Measurements from ENCODE around the gene CCR1. TPM values are rescaled to one million over a fixed set of nuclear protein-coding genes. Genes with fewer than 3 reads are reported as not detected.
A peak's percentile ranks its signal among the peaks of the same experiment; 100 is the strongest.

Gene CCR1
- total RNA-seq, 5 donors from 2014 or later (not counting 1 experiment from before 2014, with no cell fraction given) = 0.12 to 0.98 (median 0.43) TPM

DNA sequence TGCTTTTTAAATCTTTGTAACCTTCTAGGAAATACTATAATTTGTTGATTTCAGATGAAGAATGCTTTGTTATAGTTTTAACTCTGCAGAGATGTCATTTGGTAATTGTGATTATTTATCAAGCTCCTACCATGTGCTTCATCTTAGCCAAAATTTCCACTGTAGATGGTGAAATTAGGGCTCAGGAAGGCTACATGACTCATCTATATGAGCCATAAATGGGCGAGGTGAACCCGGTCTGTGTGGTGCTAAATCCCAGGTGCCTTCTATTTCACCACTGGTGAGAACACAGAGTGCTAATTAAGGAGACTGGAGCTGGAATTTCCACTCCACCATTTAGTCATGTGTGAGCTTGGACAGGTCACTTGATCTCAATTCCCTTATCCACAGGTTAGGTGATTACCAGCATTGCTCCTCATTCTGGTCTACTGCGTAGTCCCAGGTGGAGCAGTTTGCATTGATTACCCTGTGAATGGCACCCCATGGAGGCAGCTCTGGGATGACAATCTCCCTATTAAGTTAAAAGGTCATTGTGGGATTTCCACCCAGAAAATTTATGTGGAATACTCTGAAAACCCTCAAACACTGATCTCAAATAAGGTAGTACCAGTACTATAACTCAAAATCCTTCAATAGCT is 31.3 kb upstream of the CCR1 start:
- peaks cover 0 to 4% of the 10 kb centered on the region in 2 donors for H3K27me3 Mint-ChIP-seq
- H3K36me3 Mint-ChIP-seq = no peaks in the 10 kb centered on the region

DNA sequence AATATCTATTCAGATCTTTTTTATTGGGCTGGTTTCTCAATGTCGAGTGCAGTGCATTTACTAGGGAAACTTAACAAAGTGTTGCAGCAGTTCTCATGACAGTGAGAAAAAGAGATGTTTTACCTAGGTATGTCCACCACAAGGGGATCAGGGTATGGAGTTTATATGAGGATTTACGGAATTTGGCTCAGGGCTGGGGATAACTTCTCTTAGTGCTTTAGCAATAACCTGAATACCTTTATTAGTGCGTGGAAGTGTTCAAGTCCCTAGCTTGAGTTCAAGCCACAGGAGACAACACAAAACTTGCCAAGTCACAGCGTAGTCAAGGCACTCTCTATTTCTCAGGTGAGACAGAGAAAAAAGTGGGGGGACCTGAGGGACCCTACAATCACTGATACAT is 30.3 kb upstream of the CCR1 start:
- H3K27ac ChIP-seq (ENCODE audit: low read length) = no peak overlapping the region
- 87% methylated on average over 3 of the region's 4 CpGs for whole genome bisulfite sequencing (ENCODE audit: insufficient coverage)
- DNase-seq = no peak
- H3K27ac Mint-ChIP-seq = no peak overlapping the region
- H3K4me3 Mint-ChIP-seq = no peak overlapping the region
- H3K36me3 ChIP-seq (ENCODE audit: control insufficient read depth in 2 of 2, extremely low read depth in 1 of 2, insufficient read depth in 1 of 2, low read length in 1 of 2) = no peaks in the 10 kb centered on the region
- ChIA-PET POLR2A (no interaction called here), CTCF (no interaction called here)
- no peaks in the 10 kb centered on the region for H3K9me3 Mint-ChIP-seq
- no peaks in the 10 kb centered on the region for H3K36me3 Mint-ChIP-seq
- ATAC-seq (replicated peaks in 1 of 4) = no peak
- H3K4me3 ChIP-seq (ENCODE audit: control insufficient read depth in 1 of 2, extremely low read depth in 1 of 2, low read length in 1 of 2) = no peak overlapping the region
- H3K4me1 Mint-ChIP-seq = peaks cover 4 to 18% (median 5%) of the 10 kb centered on the region in 3 donors
- no peaks in the 10 kb centered on the region for H3K27me3 ChIP-seq (replicated peaks in 1 of 2; ENCODE audit: control insufficient read depth in 2 of 2, extremely low read depth in 1 of 2, insufficient read depth in 2 of 2, low read length in 1 of 2)
- peaks cover 0 to 4% of the 10 kb centered on the region in 2 donors for H3K27me3 Mint-ChIP-seq
- no peaks in the 10 kb centered on the region for H3K9me3 ChIP-seq
- H3K4me1 ChIP-seq (ENCODE audit: control insufficient read depth in 1 of 2, extremely low read depth in 1 of 2, insufficient read depth in 2 of 2, low read length in 2 of 2) = peaks cover 0 to 9% of the 10 kb centered on the region in 2 experiments

More for the DNA sequence above, 31.3 kb upstream of the CCR1 start:
- no peak for ATAC-seq (replicated peaks in 1 of 4)
- H3K4me1 Mint-ChIP-seq = peaks cover 4 to 18% (median 5%) of the 10 kb centered on the region in 3 donors
- no peak overlapping the region for H3K27ac ChIP-seq (ENCODE audit: low read length)
- peaks cover 0 to 9% of the 10 kb centered on the region in 2 experiments for H3K4me1 ChIP-seq (ENCODE audit: control insufficient read depth in 1 of 2, extremely low read depth in 1 of 2, insufficient read depth in 2 of 2, low read length in 2 of 2)
- ChIA-PET POLR2A (no interaction called here), CTCF (interaction anchor here in 1 of 2 donors (0.6 to 1.0 kb wide), 2 partner anchors 300 to 452 kb away, joined by 3 to 5 read pairs; no protein-coding TSS in a partner anchor)
- no peak overlapping the region for H3K27ac Mint-ChIP-seq
- H3K27me3 ChIP-seq (replicated peaks in 1 of 2; ENCODE audit: control insufficient read depth in 2 of 2, extremely low read depth in 1 of 2, insufficient read depth in 2 of 2, low read length in 1 of 2) = no peaks in the 10 kb centered on the region
- WGBS (ENCODE audit: insufficient coverage) = no CpG with 5 or more reads among the region's 3 CpGs
- no peaks in the 10 kb centered on the region for H3K9me3 ChIP-seq
- no peak overlapping the region for H3K4me3 Mint-ChIP-seq
- no peak for DNase-seq
- H3K9me3 Mint-ChIP-seq = no peaks in the 10 kb centered on the region
- no peak overlapping the region for H3K4me3 ChIP-seq (ENCODE audit: control insufficient read depth in 1 of 2, extremely low read depth in 1 of 2, low read length in 1 of 2)
- no peaks in the 10 kb centered on the region for H3K36me3 ChIP-seq (ENCODE audit: control insufficient read depth in 2 of 2, extremely low read depth in 1 of 2, insufficient read depth in 1 of 2, low read length in 1 of 2)

DNA sequence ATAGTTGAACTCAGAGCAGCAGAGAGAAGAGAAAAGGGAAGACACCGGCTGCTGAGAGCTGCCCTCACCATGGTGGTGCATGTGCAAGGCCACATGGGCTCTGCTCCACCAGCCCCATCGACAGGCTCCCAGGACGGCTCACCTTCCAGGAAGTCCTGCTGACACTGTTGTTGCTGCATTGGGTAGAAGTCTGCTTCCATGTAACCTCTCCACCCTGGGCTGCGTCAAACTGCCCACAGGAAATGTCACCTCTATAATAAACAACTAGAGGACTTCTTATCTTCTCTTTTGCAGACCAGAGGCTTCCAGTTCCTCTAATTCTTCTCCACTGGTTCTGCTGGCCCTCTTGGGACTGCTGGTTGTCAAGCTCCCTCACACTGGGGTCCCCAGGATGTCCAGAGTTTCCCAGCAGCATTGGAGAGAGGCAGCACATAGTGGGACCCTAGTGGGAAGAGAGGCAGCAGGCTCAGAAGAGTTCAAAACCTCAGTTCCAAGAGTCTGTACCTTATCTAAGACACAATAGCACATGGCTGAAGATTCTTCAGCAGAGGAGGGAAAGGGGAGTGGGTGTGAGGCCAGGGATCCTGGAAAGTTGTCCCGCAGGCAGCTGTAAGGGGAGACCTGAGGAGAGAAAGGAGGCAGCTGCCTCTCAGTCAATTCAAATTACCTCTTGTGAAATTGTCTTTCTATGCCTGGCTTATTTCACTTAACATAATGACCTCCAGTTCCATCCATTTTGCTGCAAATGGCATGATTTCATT is 28.4 kb upstream of the CCR1 start:
- peaks cover 0 to 9% of the 10 kb centered on the region in 2 experiments for H3K4me1 ChIP-seq (ENCODE audit: control insufficient read depth in 1 of 2, extremely low read depth in 1 of 2, insufficient read depth in 2 of 2, low read length in 2 of 2)
- no peaks in the 10 kb centered on the region for H3K36me3 ChIP-seq (ENCODE audit: control insufficient read depth in 2 of 2, extremely low read depth in 1 of 2, insufficient read depth in 1 of 2, low read length in 1 of 2)
- Mint-ChIP-seq H3K9me3 (no peaks in the 10 kb centered on the region), H3K27ac (no peak overlapping the region), H3K36me3 (no peaks in the 10 kb centered on the region), H3K4me1 (peaks cover 0 to 11% (median 0%) of the 10 kb centered on the region in 3 donors), H3K4me3 (no peak overlapping the region), H3K27me3 (peaks cover 2 to 4% of the 10 kb centered on the region in 2 donors)
- no peaks in the 10 kb centered on the region for H3K27me3 ChIP-seq (replicated peaks in 1 of 2; ENCODE audit: control insufficient read depth in 2 of 2, extremely low read depth in 1 of 2, insufficient read depth in 2 of 2, low read length in 1 of 2)
- ATAC-seq (replicated peaks in 1 of 4) (no peak), DNase-seq (peak in 15 of 35 experiments; percentile 2 to 43 (median 12))
- no peak overlapping the region for H3K27ac ChIP-seq (ENCODE audit: low read length)
- ChIA-PET CTCF (no interaction called here), POLR2A (no interaction called here)
- no peaks in the 10 kb centered on the region for H3K9me3 ChIP-seq
- 38% methylated on average over 1 of the region's 5 CpGs for WGBS (ENCODE audit: insufficient coverage)
- H3K4me3 ChIP-seq (ENCODE audit: control insufficient read depth in 1 of 2, extremely low read depth in 1 of 2, low read length in 1 of 2) = no peak overlapping the region

DNA sequence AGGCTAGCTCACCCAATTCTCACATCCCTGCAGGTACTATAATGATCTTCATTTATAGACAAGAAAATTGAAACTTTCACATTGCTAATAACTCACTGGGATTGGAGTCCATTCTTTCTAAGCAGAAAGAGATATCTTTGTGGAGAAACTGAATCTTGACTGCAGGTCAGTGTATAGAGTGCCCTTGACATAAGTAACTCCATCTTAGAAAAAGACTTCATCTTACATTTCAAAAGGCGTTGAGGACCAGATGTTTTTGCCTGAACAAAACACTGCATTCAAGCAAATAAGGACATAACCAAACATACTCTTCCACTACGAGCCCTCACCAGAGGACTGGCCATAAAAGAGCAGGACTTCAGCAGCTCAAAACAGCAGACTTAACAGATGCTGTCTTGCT is 27.3 kb upstream of the CCR1 start:
- peaks cover 0 to 2% of the 10 kb centered on the region in 2 donors for H3K27me3 Mint-ChIP-seq

DNA sequence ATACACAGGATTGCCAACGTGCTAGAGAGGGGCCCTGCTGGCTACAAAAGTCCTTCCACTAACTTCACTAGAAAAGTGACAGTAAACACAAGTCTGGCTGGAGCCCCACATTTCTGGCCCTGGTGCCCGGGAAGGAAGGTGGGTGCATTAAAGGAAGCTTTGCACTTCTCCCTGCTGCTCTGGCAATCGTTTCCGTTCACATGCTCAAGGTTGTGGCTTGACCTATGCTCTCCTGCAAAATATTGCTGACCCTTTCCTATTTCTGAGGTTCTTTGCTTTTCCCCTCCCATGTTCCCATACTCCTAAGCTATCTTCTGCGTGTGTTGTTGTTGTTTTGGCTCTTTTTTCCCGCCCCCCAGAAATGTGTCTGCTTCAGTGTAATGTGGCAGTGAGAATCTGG is 25.1 kb upstream of the CCR1 start:
- H3K4me1 Mint-ChIP-seq = peaks cover 4 to 21% (median 6%) of the 10 kb centered on the region in 3 donors
- H3K27me3 Mint-ChIP-seq = peaks cover 0 to 6% of the 10 kb centered on the region in 2 donors
- CTCF ChIA-PET = interaction anchor here in 1 of 2 donors (0.6 kb wide), 1 partner anchor 63 kb away, joined by 3 read pairs; no protein-coding TSS in a partner anchor
- Histone ChIP-seq H3K27ac (ENCODE audit: low read length) (no peak overlapping the region), H3K27me3 (replicated peaks in 1 of 2; ENCODE audit: control insufficient read depth in 2 of 2, extremely low read depth in 1 of 2, insufficient read depth in 2 of 2, low read length in 1 of 2) (peaks cover 0 to 5% of the 10 kb centered on the region in 2 experiments), H3K36me3 (ENCODE audit: control insufficient read depth in 2 of 2, extremely low read depth in 1 of 2, insufficient read depth in 1 of 2, low read length in 1 of 2) (no peaks in the 10 kb centered on the region), H3K4me1 (ENCODE audit: control insufficient read depth in 1 of 2, extremely low read depth in 1 of 2, insufficient read depth in 2 of 2, low read length in 2 of 2) (peaks cover 0 to 9% of the 10 kb centered on the region in 2 experiments), H3K4me3 (ENCODE audit: control insufficient read depth in 1 of 2, extremely low read depth in 1 of 2, low read length in 1 of 2) (no peak overlapping the region), H3K9me3 (no peaks in the 10 kb centered on the region)
- ATAC-seq (replicated peaks in 1 of 4) (no peak), DNase-seq (no peak)
- POLR2A ChIA-PET = no interaction called here
- no CpG with 5 or more reads among the region's 6 CpGs for WGBS (ENCODE audit: insufficient coverage)
- no peak overlapping the region for H3K27ac Mint-ChIP-seq
- no peak overlapping the region for H3K4me3 Mint-ChIP-seq
- no peaks in the 10 kb centered on the region for H3K36me3 Mint-ChIP-seq
- no peaks in the 10 kb centered on the region for H3K9me3 Mint-ChIP-seq

More for the DNA sequence above, 27.3 kb upstream of the CCR1 start:
- Mint-ChIP-seq H3K4me3 (no peak overlapping the region), H3K27ac (no peak overlapping the region), H3K9me3 (no peaks in the 10 kb centered on the region), H3K4me1 (peaks cover 0 to 11% (median 0%) of the 10 kb centered on the region in 3 donors), H3K36me3 (no peaks in the 10 kb centered on the region)
- H3K36me3 ChIP-seq (ENCODE audit: control insufficient read depth in 2 of 2, extremely low read depth in 1 of 2, insufficient read depth in 1 of 2, low read length in 1 of 2) = no peaks in the 10 kb centered on the region
- no peaks in the 10 kb centered on the region for H3K9me3 ChIP-seq
- DNase-seq (no peak), ATAC-seq (replicated peaks in 1 of 4) (no peak)
- 100% methylated on average over 2 of the region's 2 CpGs for WGBS (ENCODE audit: insufficient coverage)
- ChIA-PET CTCF (interaction anchor here in 1 of 2 donors (0.6 kb wide), 1 partner anchor 1408 kb away, joined by 3 read pairs; no protein-coding TSS in a partner anchor), POLR2A (interaction anchor here in 1 of 2 donors (0.7 kb wide), 1 partner anchor 21 kb away, joined by 4 read pairs; no protein-coding TSS in a partner anchor)
- H3K4me1 ChIP-seq (ENCODE audit: control insufficient read depth in 1 of 2, extremely low read depth in 1 of 2, insufficient read depth in 2 of 2, low read length in 2 of 2) = peaks cover 0 to 9% of the 10 kb centered on the region in 2 experiments
- H3K27me3 ChIP-seq (replicated peaks in 1 of 2; ENCODE audit: control insufficient read depth in 2 of 2, extremely low read depth in 1 of 2, insufficient read depth in 2 of 2, low read length in 1 of 2) = peaks cover 0 to 3% of the 10 kb centered on the region in 2 experiments
- H3K4me3 ChIP-seq (ENCODE audit: control insufficient read depth in 1 of 2, extremely low read depth in 1 of 2, low read length in 1 of 2) = no peak overlapping the region
- H3K27ac ChIP-seq (ENCODE audit: low read length) = no peak overlapping the region

DNA sequence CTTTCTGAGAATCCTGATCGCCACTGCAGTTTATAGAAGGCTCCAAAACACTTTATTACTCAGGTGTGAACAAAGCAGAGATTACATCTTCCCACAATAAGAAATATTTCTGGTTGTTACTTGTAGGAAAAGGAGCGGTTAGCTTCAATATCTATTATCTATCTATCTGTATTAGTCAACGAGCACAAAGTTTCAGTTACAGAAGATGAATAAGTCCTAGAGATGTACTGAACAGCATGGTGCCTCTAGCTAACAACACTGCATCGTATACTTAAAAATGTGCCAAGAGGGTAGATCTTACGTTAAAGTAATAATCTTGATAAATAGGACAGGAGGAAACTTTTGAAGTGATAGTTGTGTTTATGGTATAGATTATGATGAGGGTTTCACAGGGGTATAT is 23.2 kb upstream of the CCR1 start:
- Mint-ChIP-seq H3K27me3 (peaks cover 0 to 8% of the 10 kb centered on the region in 2 donors), H3K4me1 (peaks cover 6 to 17% (median 6%) of the 10 kb centered on the region in 3 donors), H3K4me3 (no peak overlapping the region), H3K36me3 (no peaks in the 10 kb centered on the region), H3K27ac (no peak overlapping the region), H3K9me3 (peaks cover 3 to 4% (median 4%) of the 10 kb centered on the region in 3 donors)
- no peak for ATAC-seq (replicated peaks in 1 of 4)
- Histone ChIP-seq H3K9me3 (no peaks in the 10 kb centered on the region), H3K4me3 (ENCODE audit: control insufficient read depth in 1 of 2, extremely low read depth in 1 of 2, low read length in 1 of 2) (no peak overlapping the region), H3K36me3 (ENCODE audit: control insufficient read depth in 2 of 2, extremely low read depth in 1 of 2, insufficient read depth in 1 of 2, low read length in 1 of 2) (no peaks in the 10 kb centered on the region), H3K27me3 (replicated peaks in 1 of 2; ENCODE audit: control insufficient read depth in 2 of 2, extremely low read depth in 1 of 2, insufficient read depth in 2 of 2, low read length in 1 of 2) (peaks cover 0 to 5% of the 10 kb centered on the region in 2 experiments), H3K4me1 (ENCODE audit: control insufficient read depth in 1 of 2, extremely low read depth in 1 of 2, insufficient read depth in 2 of 2, low read length in 2 of 2) (peaks cover 0 to 5% of the 10 kb centered on the region in 2 experiments), H3K27ac (ENCODE audit: low read length) (no peak overlapping the region)
- WGBS (ENCODE audit: insufficient coverage) = no CpG with 5 or more reads among the region's 5 CpGs
- CTCF ChIA-PET = no interaction called here
- DNase-seq = no peak
- POLR2A ChIA-PET = no interaction called here
